ENCODE results near the gene DLGAP4.

DLGAP4 gene

DNA sequence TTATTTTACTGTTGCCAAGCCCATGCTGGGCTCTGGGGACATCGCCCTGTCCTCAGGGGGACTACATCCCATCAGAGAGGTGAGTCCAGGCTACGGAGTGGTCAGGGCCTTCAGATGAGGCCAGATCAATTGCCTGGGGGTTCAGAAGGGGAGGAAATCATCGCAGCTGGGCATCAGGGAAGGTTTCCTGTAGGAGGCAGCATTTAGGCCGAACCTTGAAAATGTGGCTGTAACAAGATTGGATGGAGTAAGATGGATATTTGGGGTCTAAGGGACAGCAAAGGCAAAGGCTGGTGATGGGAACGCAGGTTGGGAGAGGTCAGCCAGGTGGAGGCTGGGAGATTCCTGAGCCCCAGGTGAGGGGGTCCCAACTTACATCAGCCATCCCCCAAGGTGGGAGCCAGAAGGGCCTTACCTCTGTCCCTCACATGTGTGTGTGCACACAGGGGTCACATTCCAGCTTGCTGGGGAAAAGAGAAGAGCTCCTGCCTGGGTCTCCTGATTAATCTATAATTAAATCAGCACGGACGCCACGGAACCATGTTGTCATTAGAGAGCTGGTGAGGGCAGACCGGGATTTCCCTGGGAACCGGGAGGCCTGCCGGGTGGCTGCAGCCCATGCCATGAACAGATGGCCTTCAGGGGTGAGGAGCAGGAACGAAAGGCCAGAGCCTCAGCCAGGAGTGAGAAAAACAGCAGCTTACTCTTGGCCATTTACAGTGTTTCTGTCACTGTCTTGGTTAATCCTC is 30.5 kb upstream of the DLGAP4 start:
- no peaks in the 10 kb centered on the region for H3K36me3 ChIP-seq (ENCODE audit: control insufficient read depth, insufficient read depth, low read length)
- H3K4me3 ChIP-seq (ENCODE audit: insufficient read depth, low read depth, low read length), result no peak overlapping the region
- no peak overlapping the region for H3K27ac ChIP-seq (ENCODE audit: insufficient read depth, low read depth, low read length, poor library complexity, severe bottlenecking)
- no peaks in the 10 kb centered on the region for H3K9me3 ChIP-seq (ENCODE audit: control insufficient read depth, low read length)
- no peaks in the 10 kb centered on the region for H3K27me3 ChIP-seq (ENCODE audit: control insufficient read depth, insufficient read depth, low read length, poor library complexity, severe bottlenecking)
- peaks cover 8% of the 10 kb centered on the region for H3K4me1 ChIP-seq (ENCODE audit: control insufficient read depth, insufficient read depth, low read length)
- 94 to 95% methylated on average over 12 of the region's 12 CpGs for WGBS, 2 experiments

DNA sequence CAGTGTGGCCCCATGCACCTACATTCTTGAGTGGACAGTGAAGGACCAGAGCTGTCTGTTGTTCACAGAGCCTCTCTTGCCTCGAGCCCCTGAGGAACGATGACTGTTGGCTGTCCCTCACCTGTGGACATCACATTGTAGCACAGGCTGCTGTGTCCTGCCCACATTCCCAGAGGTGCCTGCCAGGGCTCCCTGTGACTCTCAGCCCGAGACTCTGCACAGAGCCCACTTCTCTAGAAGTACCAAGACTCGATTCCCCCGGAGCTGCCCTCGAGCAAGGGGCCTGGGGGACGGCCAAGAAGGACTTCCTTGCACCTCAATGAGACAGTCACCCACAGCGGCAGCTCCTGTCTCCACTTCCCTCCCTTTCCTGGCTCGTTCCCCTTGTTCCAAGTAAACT is 28.6 kb upstream of the DLGAP4 start:
- Histone ChIP-seq H3K36me3 (ENCODE audit: control insufficient read depth, insufficient read depth, low read length) (no peaks in the 10 kb centered on the region), H3K9me3 (ENCODE audit: control insufficient read depth, low read length) (no peaks in the 10 kb centered on the region), H3K27ac (ENCODE audit: insufficient read depth, low read depth, low read length, poor library complexity, severe bottlenecking) (no peak overlapping the region), H3K4me1 (ENCODE audit: control insufficient read depth, insufficient read depth, low read length) (peaks cover 8% of the 10 kb centered on the region), H3K27me3 (ENCODE audit: control insufficient read depth, insufficient read depth, low read length, poor library complexity, severe bottlenecking) (no peaks in the 10 kb centered on the region), H3K4me3 (ENCODE audit: insufficient read depth, low read depth, low read length) (no peak overlapping the region)
- 90 to 93% methylated on average over 9 of the region's 9 CpGs for WGBS, 2 experiments

DNA sequence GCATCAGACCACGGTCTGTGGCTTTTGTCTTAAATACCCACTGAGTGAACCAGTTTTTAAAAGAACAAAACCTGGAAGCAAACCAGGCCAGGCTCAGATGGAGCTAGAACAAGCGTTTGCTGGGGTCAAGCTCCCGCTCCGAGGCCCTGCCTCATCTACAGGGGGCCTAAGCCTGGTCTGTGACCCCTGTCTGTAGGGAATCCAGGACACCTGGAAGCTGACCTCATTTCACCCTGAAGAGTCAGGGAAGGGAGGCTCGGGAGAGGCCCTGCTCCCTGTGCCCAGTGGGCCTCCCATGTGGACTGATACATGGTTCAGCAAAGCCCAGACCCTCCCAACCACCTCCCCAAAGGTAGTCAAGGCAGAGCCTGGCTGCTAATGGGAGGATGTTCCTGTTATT is 26.8 kb upstream of the DLGAP4 start:
- WGBS, 2 experiments, result 83 to 85% methylated on average over 5 of the region's 5 CpGs
- Histone ChIP-seq H3K4me3 (ENCODE audit: insufficient read depth, low read depth, low read length) (no peak overlapping the region), H3K4me1 (ENCODE audit: control insufficient read depth, insufficient read depth, low read length) (peaks cover 2% of the 10 kb centered on the region), H3K27ac (ENCODE audit: insufficient read depth, low read depth, low read length, poor library complexity, severe bottlenecking) (no peak overlapping the region), H3K27me3 (ENCODE audit: control insufficient read depth, insufficient read depth, low read length, poor library complexity, severe bottlenecking) (no peaks in the 10 kb centered on the region), H3K9me3 (ENCODE audit: control insufficient read depth, low read length) (no peaks in the 10 kb centered on the region), H3K36me3 (ENCODE audit: control insufficient read depth, insufficient read depth, low read length) (no peaks in the 10 kb centered on the region)

DNA sequence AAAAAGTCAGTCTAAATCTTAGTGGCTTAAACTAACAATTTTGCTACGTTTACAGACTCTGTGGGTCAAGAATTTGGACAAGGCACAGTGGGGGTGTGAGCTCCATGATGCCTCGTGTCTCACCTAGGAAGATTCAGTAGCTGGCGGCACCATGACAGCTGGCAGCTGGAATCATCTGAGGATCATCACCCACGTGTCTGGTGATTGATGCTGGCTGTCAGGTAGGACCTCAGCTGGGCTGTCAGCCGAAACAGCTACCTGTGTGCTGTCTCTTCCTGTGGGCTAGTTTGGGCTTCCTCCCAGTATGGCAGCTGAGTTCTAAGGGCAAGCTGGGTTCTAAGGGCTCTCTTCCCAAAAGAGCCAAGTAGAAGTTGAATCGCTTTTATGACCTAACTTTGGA is 26.4 kb upstream of the DLGAP4 start:
- Histone ChIP-seq H3K9me3 (ENCODE audit: control insufficient read depth, low read length) (no peaks in the 10 kb centered on the region), H3K36me3 (ENCODE audit: control insufficient read depth, insufficient read depth, low read length) (no peaks in the 10 kb centered on the region), H3K27ac (ENCODE audit: insufficient read depth, low read depth, low read length, poor library complexity, severe bottlenecking) (no peak overlapping the region), H3K4me1 (ENCODE audit: control insufficient read depth, insufficient read depth, low read length) (no peaks in the 10 kb centered on the region), H3K27me3 (ENCODE audit: control insufficient read depth, insufficient read depth, low read length, poor library complexity, severe bottlenecking) (no peaks in the 10 kb centered on the region), H3K4me3 (ENCODE audit: insufficient read depth, low read depth, low read length) (no peak overlapping the region)
- WGBS, 2 experiments, result 90 to 91% methylated on average over 6 of the region's 6 CpGs

DNA sequence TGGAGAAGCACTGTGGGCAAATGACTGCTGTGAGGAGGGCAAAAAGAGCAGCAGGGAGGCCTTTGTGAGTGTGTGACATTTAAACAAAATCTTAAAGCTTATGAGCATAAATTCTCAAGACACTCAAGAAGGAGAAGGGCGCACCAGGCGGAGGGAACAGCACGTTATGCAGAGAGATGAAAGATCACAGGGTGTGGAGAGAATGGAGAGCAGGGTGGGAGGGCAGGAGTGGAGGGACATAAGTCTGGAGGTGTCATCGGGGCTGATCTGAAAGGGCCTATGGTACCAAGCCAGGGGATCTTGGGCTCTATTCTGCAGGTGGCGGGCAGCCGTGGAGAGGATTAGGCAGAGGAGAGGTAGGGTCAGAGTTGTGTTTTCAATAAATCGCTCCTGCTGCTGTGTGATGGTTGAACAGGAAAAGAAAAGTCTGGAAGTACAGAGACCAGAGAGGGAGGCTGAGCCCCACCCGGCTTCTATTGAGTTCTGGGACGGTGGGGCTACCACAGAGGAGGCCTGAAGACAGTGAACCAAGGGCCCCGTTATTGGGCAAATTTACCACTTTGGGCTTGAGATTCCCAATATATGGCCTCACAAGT is 24.3 kb upstream of the DLGAP4 start:
- H3K4me3 ChIP-seq (ENCODE audit: insufficient read depth, low read depth, low read length), result no peak overlapping the region
- no peaks in the 10 kb centered on the region for H3K27me3 ChIP-seq (ENCODE audit: control insufficient read depth, insufficient read depth, low read length, poor library complexity, severe bottlenecking)
- WGBS, 2 experiments, result 90 to 91% methylated on average over 10 of the region's 10 CpGs
- H3K27ac ChIP-seq (ENCODE audit: insufficient read depth, low read depth, low read length, poor library complexity, severe bottlenecking), result no peak overlapping the region
- no peaks in the 10 kb centered on the region for H3K36me3 ChIP-seq (ENCODE audit: control insufficient read depth, insufficient read depth, low read length)
- no peaks in the 10 kb centered on the region for H3K4me1 ChIP-seq (ENCODE audit: control insufficient read depth, insufficient read depth, low read length)
- no peaks in the 10 kb centered on the region for H3K9me3 ChIP-seq (ENCODE audit: control insufficient read depth, low read length)

DNA sequence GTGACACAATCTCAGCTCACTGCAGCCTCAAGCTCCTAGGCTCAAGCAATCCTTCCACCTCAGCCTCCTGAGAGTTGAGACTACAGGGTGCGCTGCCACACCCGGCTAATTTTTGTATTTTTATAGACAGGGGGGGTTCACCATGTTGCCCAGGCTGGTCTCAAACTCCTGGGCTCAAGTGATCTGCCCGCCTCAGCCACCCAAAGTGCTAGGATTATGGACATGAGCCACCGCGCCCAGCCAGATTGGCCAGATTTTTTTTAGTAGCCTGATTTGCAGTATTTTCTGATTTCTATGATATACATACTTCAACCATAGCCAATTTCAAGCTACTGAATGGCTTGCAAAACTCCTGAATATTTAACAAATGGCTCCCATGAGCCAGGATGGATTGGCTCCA is 21.4 kb upstream of the DLGAP4 start:
- Histone ChIP-seq H3K27me3 (ENCODE audit: control insufficient read depth, insufficient read depth, low read length, poor library complexity, severe bottlenecking) (no peaks in the 10 kb centered on the region), H3K4me3 (ENCODE audit: insufficient read depth, low read depth, low read length) (no peak overlapping the region)
- WGBS, 2 experiments, result 88 to 95% methylated on average over 5 of the region's 5 CpGs

DNA sequence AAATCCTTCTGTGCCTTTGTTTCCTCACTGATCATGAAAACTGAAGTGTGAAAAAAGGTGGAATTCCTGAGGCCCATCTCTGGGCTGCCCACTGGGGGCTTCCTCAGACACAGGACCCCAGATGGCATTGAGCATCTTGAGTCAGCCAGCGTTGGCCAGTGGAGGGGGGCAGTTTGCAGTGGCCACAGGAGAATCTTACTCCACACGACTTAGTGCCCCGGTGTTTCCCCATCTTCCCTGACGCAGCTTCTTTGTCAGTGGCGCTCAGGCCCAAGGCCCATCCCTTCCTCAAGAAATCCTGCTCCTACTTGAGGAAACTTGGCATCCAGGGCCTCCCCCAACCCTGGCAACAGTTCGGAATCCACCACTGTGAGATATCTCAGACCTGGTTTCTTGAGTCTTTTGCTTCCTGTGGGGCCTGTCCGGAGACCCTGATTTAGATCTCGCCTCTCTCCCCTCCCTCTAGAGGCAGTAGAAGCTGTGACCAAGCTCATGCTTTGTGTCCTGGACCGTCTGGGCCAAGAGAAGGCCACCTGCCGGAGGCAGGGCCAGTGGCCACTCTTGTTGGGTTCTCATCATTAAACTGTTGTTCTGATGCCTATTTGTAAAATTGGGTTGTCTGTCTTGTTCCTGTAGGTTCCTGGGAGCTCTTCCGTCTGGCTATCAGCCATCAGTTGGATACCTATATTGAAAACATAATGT is 20.2 kb upstream of the DLGAP4 start:
- Histone ChIP-seq H3K4me1 (ENCODE audit: control insufficient read depth, insufficient read depth, low read length) (no peaks in the 10 kb centered on the region), H3K4me3 (ENCODE audit: insufficient read depth, low read depth, low read length) (no peak overlapping the region), H3K9me3 (ENCODE audit: control insufficient read depth, low read length) (no peaks in the 10 kb centered on the region), H3K27ac (ENCODE audit: insufficient read depth, low read depth, low read length, poor library complexity, severe bottlenecking) (no peak overlapping the region), H3K36me3 (ENCODE audit: control insufficient read depth, insufficient read depth, low read length) (no peaks in the 10 kb centered on the region), H3K27me3 (ENCODE audit: control insufficient read depth, insufficient read depth, low read length, poor library complexity, severe bottlenecking) (no peaks in the 10 kb centered on the region)
- 85 to 88% methylated on average over 11 of the region's 11 CpGs for WGBS, 2 experiments

More for the DNA sequence above, 21.4 kb upstream of the DLGAP4 start:
- no peaks in the 10 kb centered on the region for H3K9me3 ChIP-seq (ENCODE audit: control insufficient read depth, low read length)
- H3K36me3 ChIP-seq (ENCODE audit: control insufficient read depth, insufficient read depth, low read length), result no peaks in the 10 kb centered on the region
- no peaks in the 10 kb centered on the region for H3K4me1 ChIP-seq (ENCODE audit: control insufficient read depth, insufficient read depth, low read length)
- H3K27ac ChIP-seq (ENCODE audit: insufficient read depth, low read depth, low read length, poor library complexity, severe bottlenecking), result no peak overlapping the region

DNA sequence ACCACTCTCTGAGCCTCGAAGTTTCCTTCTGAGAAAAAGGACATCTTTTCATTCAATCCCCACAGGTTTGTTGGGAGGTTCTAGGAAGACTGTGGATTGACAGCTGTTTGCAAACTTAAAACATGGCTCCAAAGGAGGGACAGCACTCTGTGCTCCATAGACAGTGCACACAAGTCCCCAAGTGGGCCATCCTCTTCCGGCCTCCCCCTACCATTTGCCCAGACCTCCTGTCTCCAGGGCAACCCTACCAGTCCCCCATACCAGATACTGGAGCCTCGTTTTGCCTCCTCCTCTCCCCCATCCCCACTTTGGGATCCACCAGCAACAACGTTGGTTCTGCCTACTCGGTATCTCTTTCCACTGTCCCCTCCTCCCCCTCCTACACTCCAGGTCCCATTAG is 8.5 kb upstream of the DLGAP4 start:
- Histone ChIP-seq H3K9me3 (ENCODE audit: control insufficient read depth, low read length) (no peaks in the 10 kb centered on the region), H3K4me3 (ENCODE audit: insufficient read depth, low read depth, low read length) (no peak overlapping the region), H3K4me1 (ENCODE audit: control insufficient read depth, insufficient read depth, low read length) (no peaks in the 10 kb centered on the region), H3K36me3 (ENCODE audit: control insufficient read depth, insufficient read depth, low read length) (no peaks in the 10 kb centered on the region), H3K27ac (ENCODE audit: insufficient read depth, low read depth, low read length, poor library complexity, severe bottlenecking) (no peak overlapping the region), H3K27me3 (ENCODE audit: control insufficient read depth, insufficient read depth, low read length, poor library complexity, severe bottlenecking) (peaks cover 14% of the 10 kb centered on the region)
- 81 to 84% methylated on average over 5 of the region's 5 CpGs for whole genome bisulfite sequencing, 2 experiments

DNA sequence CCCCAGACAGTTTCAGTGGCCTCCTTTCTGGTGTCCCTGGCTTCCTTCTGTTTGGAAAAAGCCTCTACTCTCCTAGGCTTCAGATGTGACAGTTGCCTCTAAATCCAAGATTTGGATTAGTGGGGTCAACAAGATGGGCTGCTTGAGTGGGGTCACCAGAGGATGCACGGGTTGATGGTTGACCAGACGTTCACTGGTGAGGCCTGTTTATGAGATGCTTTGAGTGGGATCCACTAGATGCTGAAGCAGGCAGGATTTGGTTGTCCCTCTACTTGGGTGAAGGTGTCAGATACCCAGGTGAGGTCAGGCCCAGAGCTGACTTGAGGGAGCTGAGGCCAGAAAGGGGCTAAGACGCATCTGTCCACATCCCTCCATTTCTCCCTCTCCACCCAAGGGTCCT is 8.1 kb upstream of the DLGAP4 start:
- H3K27ac ChIP-seq (ENCODE audit: insufficient read depth, low read depth, low read length, poor library complexity, severe bottlenecking), result no peak overlapping the region
- H3K36me3 ChIP-seq (ENCODE audit: control insufficient read depth, insufficient read depth, low read length), result no peaks in the 10 kb centered on the region
- no peak overlapping the region for H3K4me3 ChIP-seq (ENCODE audit: insufficient read depth, low read depth, low read length)
- H3K9me3 ChIP-seq (ENCODE audit: control insufficient read depth, low read length), result no peaks in the 10 kb centered on the region
- H3K27me3 ChIP-seq (ENCODE audit: control insufficient read depth, insufficient read depth, low read length, poor library complexity, severe bottlenecking), result peaks cover 18% of the 10 kb centered on the region
- peaks cover 3% of the 10 kb centered on the region for H3K4me1 ChIP-seq (ENCODE audit: control insufficient read depth, insufficient read depth, low read length)
- 94% methylated on average over 3 of the region's 3 CpGs for WGBS, 2 experiments

DNA sequence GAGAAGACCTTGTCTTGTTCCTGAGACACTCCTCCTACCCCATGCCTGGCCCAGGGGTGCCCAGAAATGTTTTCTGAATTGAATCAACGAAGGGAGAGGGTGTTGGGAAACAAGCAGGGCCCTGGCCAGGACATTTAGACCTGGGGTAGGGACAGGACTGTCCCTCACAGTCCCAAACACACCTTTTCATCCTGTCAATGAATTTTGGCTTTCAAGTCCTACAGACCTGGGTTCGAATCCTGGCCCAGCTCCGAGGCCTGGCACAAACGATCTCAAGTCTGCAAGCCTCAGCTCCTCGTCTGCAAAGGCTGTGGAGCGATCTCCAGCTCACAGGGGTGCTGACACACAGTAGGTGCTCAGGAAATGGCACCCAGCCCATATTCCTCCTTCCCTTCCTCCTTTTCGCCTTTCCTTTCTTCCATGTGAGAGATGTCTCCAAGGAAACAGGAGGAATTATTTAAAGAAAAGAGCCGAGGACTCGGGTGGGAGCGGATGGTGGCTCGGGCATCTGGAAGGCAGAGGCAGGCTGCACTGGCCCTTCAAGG is 7.3 kb upstream of the DLGAP4 start:
- no peak overlapping the region for H3K4me3 ChIP-seq (ENCODE audit: insufficient read depth, low read depth, low read length)
- H3K27ac ChIP-seq (ENCODE audit: insufficient read depth, low read depth, low read length, poor library complexity, severe bottlenecking), result no peak overlapping the region
- 90 to 91% methylated on average over 11 of the region's 11 CpGs for WGBS, 2 experiments
- peaks cover 26% of the 10 kb centered on the region for H3K27me3 ChIP-seq (ENCODE audit: control insufficient read depth, insufficient read depth, low read length, poor library complexity, severe bottlenecking)
- no peaks in the 10 kb centered on the region for H3K36me3 ChIP-seq (ENCODE audit: control insufficient read depth, insufficient read depth, low read length)
- peaks cover 4% of the 10 kb centered on the region for H3K4me1 ChIP-seq (ENCODE audit: control insufficient read depth, insufficient read depth, low read length)
- no peaks in the 10 kb centered on the region for H3K9me3 ChIP-seq (ENCODE audit: control insufficient read depth, low read length)
